LNCaP clone FGC (cell line): ENCODE results near the gene UBXN1.

Source experiments
- DNase-seq: peaks from one replicate; pipeline ENCODE4 v3.0.0-alpha.2; 2011; ENCODE audit warnings: low read depth
- H3K4me3 ChIP-seq: 2 replicates; pipeline ENCODE4 v1.5.1; 2011; ENCODE audit warnings: mild to moderate bottlenecking, low read depth, low read length, control low read depth
- TF ChIP-seq, protein P1 (sequence below): IDR thresholded peaks from 2 replicates; pipeline ENCODE4 v1.5.1; 2012; ENCODE audit warnings: mild to moderate bottlenecking; ENCODE audit not compliant: control insufficient read depth, insufficient read depth; ENCODE audit errors: extremely low read depth

Gene UBXN1

DNA sequence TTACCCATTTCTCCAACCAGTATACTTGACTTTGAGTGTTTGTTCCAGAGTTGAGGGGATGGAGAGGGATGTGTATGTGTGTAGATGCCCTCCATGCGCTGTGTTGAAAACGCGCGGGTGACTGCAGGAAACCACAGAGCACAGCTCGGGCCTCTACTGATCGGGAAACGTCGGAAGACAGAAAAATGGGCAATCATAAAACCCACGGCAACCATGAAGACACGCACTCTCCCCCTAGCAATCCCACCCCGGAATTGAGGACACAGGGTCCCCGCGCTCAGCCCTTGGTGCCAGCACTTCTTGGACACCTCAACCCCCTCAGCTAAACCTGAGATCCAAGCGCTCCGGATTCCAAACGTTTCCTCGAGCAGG is 7.7 kb downstream of the UBXN1 start:
- no peak for DNase-seq
- TF ChIP-seq, protein P1, sequence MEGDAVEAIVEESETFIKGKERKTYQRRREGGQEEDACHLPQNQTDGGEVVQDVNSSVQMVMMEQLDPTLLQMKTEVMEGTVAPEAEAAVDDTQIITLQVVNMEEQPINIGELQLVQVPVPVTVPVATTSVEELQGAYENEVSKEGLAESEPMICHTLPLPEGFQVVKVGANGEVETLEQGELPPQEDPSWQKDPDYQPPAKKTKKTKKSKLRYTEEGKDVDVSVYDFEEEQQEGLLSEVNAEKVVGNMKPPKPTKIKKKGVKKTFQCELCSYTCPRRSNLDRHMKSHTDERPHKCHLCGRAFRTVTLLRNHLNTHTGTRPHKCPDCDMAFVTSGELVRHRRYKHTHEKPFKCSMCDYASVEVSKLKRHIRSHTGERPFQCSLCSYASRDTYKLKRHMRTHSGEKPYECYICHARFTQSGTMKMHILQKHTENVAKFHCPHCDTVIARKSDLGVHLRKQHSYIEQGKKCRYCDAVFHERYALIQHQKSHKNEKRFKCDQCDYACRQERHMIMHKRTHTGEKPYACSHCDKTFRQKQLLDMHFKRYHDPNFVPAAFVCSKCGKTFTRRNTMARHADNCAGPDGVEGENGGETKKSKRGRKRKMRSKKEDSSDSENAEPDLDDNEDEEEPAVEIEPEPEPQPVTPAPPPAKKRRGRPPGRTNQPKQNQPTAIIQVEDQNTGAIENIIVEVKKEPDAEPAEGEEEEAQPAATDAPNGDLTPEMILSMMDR, result no peak
- peak overlapping the region; percentile 89 for H3K4me3 ChIP-seq

DNA sequence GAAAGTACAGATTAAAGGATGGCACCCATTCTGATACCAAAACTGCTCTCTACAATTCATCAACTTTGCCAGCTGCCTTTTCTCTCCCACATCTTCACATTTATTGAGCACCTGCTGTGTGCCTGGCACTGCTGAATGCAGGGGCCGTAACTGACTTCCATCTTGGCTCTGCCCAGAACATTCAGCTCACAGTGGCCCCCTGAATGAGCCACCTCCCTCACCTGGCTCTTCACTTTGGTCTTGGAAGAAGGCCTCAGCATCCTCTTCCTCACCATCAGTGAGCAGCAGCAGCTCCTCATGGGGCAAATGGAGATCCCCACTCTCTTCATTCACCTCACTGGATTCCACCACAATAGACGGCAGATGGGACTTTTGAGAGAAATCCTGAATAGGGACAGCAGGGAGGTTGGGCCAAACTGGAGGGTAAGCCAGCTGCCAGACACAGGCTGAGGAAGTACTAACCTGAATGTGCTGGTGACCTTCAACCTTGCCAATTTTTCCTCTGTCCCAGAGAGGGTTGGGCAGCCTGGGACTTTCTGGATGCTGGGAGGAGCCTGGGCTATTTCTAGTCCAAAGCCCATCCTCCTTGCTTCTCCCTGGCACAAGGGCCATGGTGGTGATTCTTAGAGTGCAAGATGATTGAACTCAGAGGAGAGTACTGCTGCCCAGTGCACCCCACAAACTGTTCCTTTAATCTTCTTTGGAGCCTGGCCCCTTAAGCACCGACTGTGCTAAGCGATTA is 9.3 kb downstream of the UBXN1 start:
- TF ChIP-seq, protein P1, result no peak
- peak; percentile 71 for DNase-seq
- no peak overlapping the region for H3K4me3 ChIP-seq

DNA sequence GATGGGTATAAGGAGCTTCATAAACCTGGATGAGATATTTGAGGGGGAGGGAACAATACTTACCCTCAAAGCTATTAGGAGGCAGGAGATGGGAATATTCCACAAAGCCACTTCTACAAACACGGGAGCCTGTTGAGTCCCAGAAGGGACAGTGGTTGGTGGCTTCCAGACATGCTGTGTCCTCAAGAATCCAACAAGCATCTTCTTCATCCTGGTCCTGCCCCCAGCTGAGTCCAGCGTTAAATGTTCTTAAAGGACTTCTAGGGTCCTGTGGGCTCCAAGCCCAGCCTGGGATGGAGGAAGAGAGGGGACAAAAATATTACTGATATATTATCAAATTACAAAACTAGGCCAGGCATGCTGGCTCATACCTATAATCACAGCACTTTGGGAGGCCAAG is 11.4 kb downstream of the UBXN1 start:
- TF ChIP-seq, protein P1, result no peak
- H3K4me3 ChIP-seq, result no peak overlapping the region
- no peak for DNase-seq

DNA sequence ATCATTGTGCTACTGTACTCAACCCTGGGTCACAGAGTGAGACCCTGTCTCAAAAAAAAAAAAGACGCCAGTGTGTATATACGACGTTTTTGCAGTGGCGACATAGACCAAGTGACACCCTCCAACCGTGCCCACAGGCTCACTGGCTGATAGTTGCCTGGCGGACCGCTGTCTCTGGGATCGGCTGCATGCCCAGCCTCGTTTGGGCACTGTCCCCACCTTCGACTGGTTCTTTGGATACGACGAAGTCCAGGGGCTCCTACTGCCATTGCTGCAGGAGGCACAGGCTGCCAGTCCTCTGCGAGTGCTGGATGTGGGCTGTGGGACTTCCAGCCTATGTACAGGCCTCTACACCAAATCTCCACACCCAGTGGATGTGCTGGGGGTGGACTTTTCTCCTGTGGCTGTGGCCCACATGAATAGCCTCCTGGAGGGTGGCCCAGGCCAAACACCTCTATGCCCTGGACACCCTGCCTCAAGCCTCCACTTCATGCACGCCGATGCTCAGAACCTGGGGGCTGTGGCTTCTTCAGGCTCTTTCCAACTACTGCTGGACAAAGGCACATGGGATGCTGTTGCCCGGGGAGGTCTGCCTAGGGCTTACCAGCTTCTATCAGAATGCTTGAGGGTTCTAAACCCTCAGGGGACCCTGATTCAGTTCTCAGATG is 12.5 kb downstream of the UBXN1 start:
- H3K4me3 ChIP-seq, result peak overlapping the region; percentile 97
- DNase-seq, result no peak
- TF ChIP-seq, protein P1, result no peak

DNA sequence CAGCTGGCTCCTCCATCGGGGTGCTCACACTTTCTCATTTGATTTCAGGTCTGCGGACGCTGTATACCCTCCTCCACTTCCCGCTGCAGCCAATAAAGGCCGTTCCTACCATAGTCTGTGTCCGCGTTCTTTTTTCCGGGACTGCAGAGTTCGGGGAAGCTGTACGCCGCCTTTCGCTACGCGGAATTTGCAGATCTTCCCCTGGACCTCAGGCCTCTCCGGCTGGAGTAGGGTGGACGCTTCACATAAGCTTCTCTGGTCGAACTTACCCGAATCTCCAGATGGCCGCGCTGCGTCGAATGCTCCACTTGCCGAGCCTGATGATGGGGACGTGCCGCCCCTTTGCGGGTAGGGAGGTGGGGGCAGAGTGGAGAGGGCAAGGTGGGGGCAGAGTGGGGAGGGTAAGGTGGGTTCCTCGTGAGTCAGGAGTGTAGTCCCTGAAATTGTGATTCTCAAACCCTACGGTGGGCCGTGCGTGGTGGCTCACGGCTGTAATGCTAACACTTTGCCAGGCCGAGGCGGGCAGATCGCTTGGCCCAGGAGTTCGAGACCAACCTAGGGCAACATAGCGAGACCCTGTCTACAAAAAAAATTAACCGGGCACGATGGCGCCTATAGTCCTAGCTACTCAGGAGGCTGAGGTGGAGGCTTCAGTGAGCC is 13.1 kb downstream of the UBXN1 start:
- TF ChIP-seq, protein P1, result no peak
- peak overlapping the region; percentile 97 for H3K4me3 ChIP-seq
- no peak for DNase-seq

DNA sequence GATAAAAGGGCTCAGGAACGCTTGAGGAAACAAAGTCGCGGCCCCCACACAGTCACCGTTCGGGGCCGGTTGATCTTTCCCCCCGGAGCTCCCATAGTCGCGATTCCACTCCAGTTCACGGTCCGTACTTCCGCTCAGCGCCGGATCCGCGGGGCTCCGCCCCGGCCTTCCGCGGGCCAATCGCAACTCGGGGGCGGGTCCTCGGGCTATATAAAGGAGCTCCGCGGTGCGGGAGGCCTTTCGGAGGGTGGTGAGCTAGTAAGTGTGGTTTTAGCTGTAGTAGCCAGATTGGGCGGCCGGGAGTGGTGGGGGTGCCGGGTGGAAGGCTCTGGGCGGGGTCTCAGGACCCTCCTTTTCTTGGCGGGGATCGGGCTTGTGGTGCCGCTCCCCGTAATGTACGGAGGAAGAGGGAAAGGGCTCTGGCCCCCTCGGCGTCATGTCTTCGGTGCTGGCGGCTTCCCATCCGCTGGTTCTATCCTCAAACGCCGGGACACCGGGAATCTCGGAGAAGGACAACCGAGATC is 13.7 kb downstream of the UBXN1 start, which contains the start of the genes C11orf98 and CSKMT:
Gene C11orf98, minus strand, starts transcription at position 136 of the 524 bp plus-strand sequence. Its CDS starts 41 bp downstream, at position 95.
Gene CSKMT, plus strand, starts transcription at position 238 of the 524 bp plus-strand sequence. CDS start 568 bp downstream, outside the sequence.
- peak within 1 kb of the TSS; percentile 97 for H3K4me3 ChIP-seq
- TF ChIP-seq, protein P1, result no peak
- no peak for DNase-seq
